Measurements from ENCODE around the gene BCAS3.

DNA sequence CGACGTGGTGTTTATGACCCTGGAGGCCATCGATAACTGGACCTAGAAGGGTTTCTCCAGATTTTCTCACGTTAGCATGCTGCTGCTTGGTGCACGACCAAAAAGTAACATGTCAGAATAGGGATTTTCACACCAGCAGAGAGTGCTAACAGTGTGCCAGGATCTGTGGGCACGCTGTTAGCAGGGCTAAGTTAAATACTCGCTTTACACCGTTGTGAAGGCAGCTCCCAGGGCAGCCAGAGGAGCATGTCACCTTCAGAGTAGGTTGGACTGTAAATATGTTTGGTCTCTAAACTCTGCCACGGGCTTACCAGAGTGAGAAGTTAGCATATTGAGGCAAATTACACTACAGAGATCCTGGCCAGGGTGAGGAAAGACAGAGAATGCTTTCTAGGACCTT, 608.8 kb downstream of the BCAS3 start:
- TF ChIP-seq, protein P1, sequence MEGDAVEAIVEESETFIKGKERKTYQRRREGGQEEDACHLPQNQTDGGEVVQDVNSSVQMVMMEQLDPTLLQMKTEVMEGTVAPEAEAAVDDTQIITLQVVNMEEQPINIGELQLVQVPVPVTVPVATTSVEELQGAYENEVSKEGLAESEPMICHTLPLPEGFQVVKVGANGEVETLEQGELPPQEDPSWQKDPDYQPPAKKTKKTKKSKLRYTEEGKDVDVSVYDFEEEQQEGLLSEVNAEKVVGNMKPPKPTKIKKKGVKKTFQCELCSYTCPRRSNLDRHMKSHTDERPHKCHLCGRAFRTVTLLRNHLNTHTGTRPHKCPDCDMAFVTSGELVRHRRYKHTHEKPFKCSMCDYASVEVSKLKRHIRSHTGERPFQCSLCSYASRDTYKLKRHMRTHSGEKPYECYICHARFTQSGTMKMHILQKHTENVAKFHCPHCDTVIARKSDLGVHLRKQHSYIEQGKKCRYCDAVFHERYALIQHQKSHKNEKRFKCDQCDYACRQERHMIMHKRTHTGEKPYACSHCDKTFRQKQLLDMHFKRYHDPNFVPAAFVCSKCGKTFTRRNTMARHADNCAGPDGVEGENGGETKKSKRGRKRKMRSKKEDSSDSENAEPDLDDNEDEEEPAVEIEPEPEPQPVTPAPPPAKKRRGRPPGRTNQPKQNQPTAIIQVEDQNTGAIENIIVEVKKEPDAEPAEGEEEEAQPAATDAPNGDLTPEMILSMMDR (conservative IDR thresholded peaks at IDR 0.05), result no peak
- no peak for TF ChIP-seq ZFX (IDR thresholded peaks at IDR 0.05)

Data from C4-2B (cell line).